Heart left ventricle (tissue), 16 donors: ENCODE data around the gene CHTF8. TPM values are rescaled to one million over a fixed set of nuclear protein-coding genes. Genes with fewer than 3 reads are reported as not detected.

Experiments used
- ATAC-seq, 4 donors: fragments of 200-7000 bp; cut with Tn5 transposase; one replicate each; pipeline ENCODE4 v1.9.1; 2020 to 2022; ENCODE audit warnings: moderate library complexity in 4 of 4, mild to moderate bottlenecking in 3 of 4, moderate number of reproducible peaks in 1 of 4
- DNase-seq, 5 donors: peaks; one replicate each; pipeline ENCODE4 v3.0.0-alpha.2; 2020
- H3K27ac ChIP-seq, 12 donors: fragments of 200-600 bp; sonication (generic) in 4 of 12; one replicate each; pipeline versions ENCODE4 v1.5.0 to v1.8.0; 2016 to 2022; ENCODE audit warnings: mild to moderate bottlenecking in 2 of 12
- H3K27me3 ChIP-seq, 9 donors: fragments of 200-600 bp; sonication (generic) in 2 of 9; one replicate each; pipeline versions ENCODE4 v1.5.1 to v1.8.0; 2016 to 2022; ENCODE audit warnings: mild to moderate bottlenecking in 3 of 9
- H3K36me3 ChIP-seq, 9 donors: fragments of 200-600 bp; sonication (generic) in 2 of 9; one replicate each; pipeline versions ENCODE4 v1.5.0 to v1.8.0; 2018 to 2022; ENCODE audit warnings: mild to moderate bottlenecking in 2 of 9
- H3K4me1 ChIP-seq, 12 donors: fragments of 200-600 bp; sonication (generic) in 4 of 12; one replicate each; pipeline versions ENCODE4 v1.5.0 to v1.8.0; 2016 to 2022; ENCODE audit warnings: mild to moderate bottlenecking in 3 of 12
- H3K4me3 ChIP-seq, 12 donors: fragments of 200-600 bp; sonication (generic) in 4 of 12; one replicate each; pipeline versions ENCODE4 v1.5.0 to v1.8.0; 2017 to 2022; ENCODE audit warnings: mild to moderate bottlenecking in 9 of 12, moderate library complexity in 4 of 12
- H3K9me3 ChIP-seq, 12 donors: fragments of 200-600 bp; sonication (generic) in 4 of 12; one replicate each; pipeline versions ENCODE4 v1.5.0 to v1.8.0; 2016 to 2022; ENCODE audit warnings: mild to moderate bottlenecking in 1 of 12
- POLR2A ChIP-seq, 2 donors: fragments of 450-650 bp; IDR thresholded peaks; one replicate each; pipeline ENCODE4 v1.6.1; 2017; ENCODE audit warnings: antibody characterized with exemption in 2 of 2, mild to moderate bottlenecking in 2 of 2, moderate library complexity in 2 of 2
- WGBS, 4 donors: extraction: QIAGEN DNeasy Blood & Tissue Kit in 2 of 4; methylation state at CpG; one replicate each; pipeline versions ENCODE4 v1.1.5 to v1.1.7; 2013 to 2018; 5-methylcytosine and 5-hydroxymethylcytosine counted together
- intact Hi-C, 10 donors: fragments of 100-400 bp; cut with DNase I; formaldehyde crosslinking; loops; one replicate each; pipeline versions ENCODE4 v1.11.1 to v1.14.2; 2022
- long read RNA-seq, 3 donors: library from polyadenylated mRNA; unstranded; transcript quantifications; one replicate each; pipeline ENCODE4 v2.0.0, GENCODE V29; 2020 to 2021
- polyA plus RNA-seq, 2 donors: library from polyadenylated mRNA; stranded (reverse); fragments of 200-250 nt; gene quantifications; one replicate each; pipeline ENCODE4 v1.2.3, GENCODE V29; 2013
- total RNA-seq, 9 donors: library from RNA; depleted of rRNA in 2 of 9; stranded (reverse); fragments of >200 nt in 2 of 9; fragmentation: NEBNext Ultra II Directional in 3 of 9; extraction: Animal tissue kit (Norgen Biotek cat#: 25700) in 3 of 9; gene quantifications; one replicate each; pipeline versions ENCODE4 v1.1.0 to v1.2.4, GENCODE V29; 2016 to 2023
- TF ChIP-seq, protein P1 (sequence below), 12 donors: fragments of 200-600 bp; sonication (generic) in 4 of 12; IDR thresholded peaks; one replicate each; pipeline versions ENCODE4 v1.5.0 to v1.8.0; 2018 to 2022; ENCODE audit warnings: antibody characterized with exemption in 12 of 12, mild to moderate bottlenecking in 5 of 12
- donor health status: ischemic (EF 13 %, LVEDD 7.1; RV severe dilation, severe dysfunction).
- donor health status: healthy with polysubstance abuse.
- donor health status: DM: no; HTN: yes; CAD: no.
- donor health status: DM: no; HTN: no; CAD: no.
- donor health status: ischemic (EF 25% LVEDD 6.9; RV normal size, moderate dysfunction).
- donor health status: ischemic (EF 25% LVEDD 5.7; RV mildly dilated, moderate dysfunction).
- donor health status: healthy.
- donor health status: DM: yes; HTN: yes; CAD: no.
- donor health status: ischemic (EF 35%, LVEDD 5.7; RV mildly dilated, moderate dysfunction).
- donor health status: nonischemic (EF 11% LVEDD 7.7; RV severe dilation, severe dysfunction).
- donor health status: DM: yes; HTN: yes; CAD: no.
- donor health status: PGD.
- donor health status: ischemic (EF 29% LVEDD 5.4; RV normal size, mild dysfunction).
- donor health status: nonischemic (EF 23%, LVEDD 6.1; RV moderate dilation, normal function).

Gene CHTF8
- total RNA-seq, result 10 to 100 TPM; 31.5 to 79.7 (median 57.2) TPM
- 10 to 100 TPM; 18.7 to 53.2 TPM for polyA plus RNA-seq
- long read RNA-seq, donor 1, transcript CHTF8-203 (4 exons, 2,903 nt), result major isoform, 10 of 21 reads
- long read RNA-seq, donor 1, transcript CHTF8-205 (3 exons, 856 nt), result minor isoform, 5 of 21 reads
- long read RNA-seq, donor 1, partial matches to known transcripts, result 0 of 21 reads
- long read RNA-seq, donor 1, other reads (novel, unspliced or antisense), result 1 of 21 reads
- long read RNA-seq, donor 2, transcript CHTF8-203 (4 exons, 2,903 nt), result major isoform, 37 of 82 reads
- long read RNA-seq, donor 2, transcript CHTF8-205 (3 exons, 856 nt), result minor isoform, 30 of 82 reads
- long read RNA-seq, donor 2, transcript CHTF8-209 (3 exons, 831 nt), result minor isoform, 5 of 82 reads
- long read RNA-seq, donor 2, partial matches to known transcripts, result 1 of 82 reads
- long read RNA-seq, donor 2, other reads (novel, unspliced or antisense), result 5 of 82 reads
- long read RNA-seq, donor 3, transcript CHTF8-203 (4 exons, 2,903 nt), result major isoform, 10 of 21 reads
- long read RNA-seq, donor 3, partial matches to known transcripts, result 1 of 21 reads
- long read RNA-seq, donor 3, other reads (novel, unspliced or antisense), result 1 of 21 reads

- ATAC-seq, result peak; percentile 90 to 96 (median 94)
- TF ChIP-seq POLR2A (IDR thresholded peaks at IDR 0.05), result peak; percentile 62 to 76
- TF ChIP-seq, protein P1, sequence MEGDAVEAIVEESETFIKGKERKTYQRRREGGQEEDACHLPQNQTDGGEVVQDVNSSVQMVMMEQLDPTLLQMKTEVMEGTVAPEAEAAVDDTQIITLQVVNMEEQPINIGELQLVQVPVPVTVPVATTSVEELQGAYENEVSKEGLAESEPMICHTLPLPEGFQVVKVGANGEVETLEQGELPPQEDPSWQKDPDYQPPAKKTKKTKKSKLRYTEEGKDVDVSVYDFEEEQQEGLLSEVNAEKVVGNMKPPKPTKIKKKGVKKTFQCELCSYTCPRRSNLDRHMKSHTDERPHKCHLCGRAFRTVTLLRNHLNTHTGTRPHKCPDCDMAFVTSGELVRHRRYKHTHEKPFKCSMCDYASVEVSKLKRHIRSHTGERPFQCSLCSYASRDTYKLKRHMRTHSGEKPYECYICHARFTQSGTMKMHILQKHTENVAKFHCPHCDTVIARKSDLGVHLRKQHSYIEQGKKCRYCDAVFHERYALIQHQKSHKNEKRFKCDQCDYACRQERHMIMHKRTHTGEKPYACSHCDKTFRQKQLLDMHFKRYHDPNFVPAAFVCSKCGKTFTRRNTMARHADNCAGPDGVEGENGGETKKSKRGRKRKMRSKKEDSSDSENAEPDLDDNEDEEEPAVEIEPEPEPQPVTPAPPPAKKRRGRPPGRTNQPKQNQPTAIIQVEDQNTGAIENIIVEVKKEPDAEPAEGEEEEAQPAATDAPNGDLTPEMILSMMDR (IDR thresholded peaks at IDR 0.05), result no peak
- peaks cover 0 to 26% (median 15%) of the 10 kb centered on the region in 9 donors for H3K36me3 ChIP-seq
Measured at GRCh38 chr16:69132424-69133252, at the start of gene CHTF8, which contains the start of gene UTP4. CHTF8 (minus strand) TSS chr16:69132588; CDS start chr16:69121458, 11,130 bp downstream. UTP4 (plus strand) TSS chr16:69132649; CDS start chr16:69133460, 811 bp downstream.

DNA sequence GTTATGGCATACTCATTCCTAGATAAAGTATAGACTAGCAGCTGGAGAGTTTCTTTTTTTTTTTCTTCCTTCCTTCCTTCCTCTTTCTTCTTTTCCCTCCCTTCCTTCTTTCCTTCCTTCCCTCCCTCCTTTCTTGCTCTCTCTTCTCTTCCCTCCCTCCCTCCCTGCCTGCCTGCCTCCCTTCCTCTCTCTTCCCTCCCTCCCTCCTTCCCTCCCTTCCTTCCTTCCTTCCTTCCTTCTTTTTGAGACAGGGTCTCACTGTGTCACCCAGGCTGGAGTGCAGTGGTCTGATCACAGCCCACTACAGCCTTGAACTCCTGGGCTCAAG lies 47.6 kb upstream of the CHTF8 start:
- Histone ChIP-seq H3K36me3 (no peaks in the 10 kb centered on the region), H3K9me3 (no peaks in the 10 kb centered on the region), H3K27ac (peak overlapping the region in 11 of 12 donors; percentile 4 to 82 (median 62)), H3K27me3 (no peaks in the 10 kb centered on the region), H3K4me1 (peaks cover 0 to 30% (median 17%) of the 10 kb centered on the region in 12 donors), H3K4me3 (no peak overlapping the region)
- intact Hi-C loops, result loop anchor here in 1 of 10 donors (10.0 kb wide), 1 partner anchor 75 kb away; no protein-coding TSS in a partner anchor
- TF ChIP-seq POLR2A (IDR thresholded peaks at IDR 0.05), result no peak
- TF ChIP-seq, protein P1 (IDR thresholded peaks at IDR 0.05), result no peak
- ATAC-seq, result peak in 1 of 4 donors; percentile 10
- DNase-seq, result no peak

More at GRCh38 chr16:69132424-69133252, at the start of gene CHTF8, which contains the start of gene UTP4:
- WGBS, 4 donors, result 1 to 2% (median 1%) methylated on average over 51 to 78 of the region's 78 CpGs
- H3K27ac ChIP-seq, result peak within 1 kb of the TSS; percentile 87 to 96 (median 92)
- H3K9me3 ChIP-seq, result no peaks in the 10 kb centered on the region
- intact Hi-C loops, result loop anchor here in 1 of 10 donors (10.0 kb wide), 1 partner anchor 598 kb away; the partner anchor contains the start of gene ZFP90
- H3K27me3 ChIP-seq, result no peaks in the 10 kb centered on the region
- peak within 1 kb of the TSS; percentile 77 to 99 (median 89) for H3K4me3 ChIP-seq
- DNase-seq, result peak; percentile 88 to 94 (median 90)
- peaks cover 0 to 36% (median 19%) of the 10 kb centered on the region in 12 donors for H3K4me1 ChIP-seq

GRCh38 chr16:69179328-69180010 lies 47.1 kb upstream of the CHTF8 start:
- no peaks in the 10 kb centered on the region for H3K27me3 ChIP-seq
- WGBS, 4 donors, result 22 to 35% (median 30%) methylated on average over 6 of the region's 6 CpGs
- TF ChIP-seq POLR2A (IDR thresholded peaks at IDR 0.05), result no peak
- TF ChIP-seq, protein P1 (IDR thresholded peaks at IDR 0.05), result no peak
- peaks cover 0 to 33% (median 17%) of the 10 kb centered on the region in 12 donors for H3K4me1 ChIP-seq
- intact Hi-C loops, result loop anchor here in 1 of 10 donors (10.0 kb wide), 1 partner anchor 75 kb away; no protein-coding TSS in a partner anchor
- peak; percentile 48 to 87 (median 82) for ATAC-seq
- H3K27ac ChIP-seq, result peak overlapping the region; percentile 4 to 82 (median 60)
- DNase-seq, result peak in 4 of 5 donors; percentile 70 to 81 (median 77)
- no peaks in the 10 kb centered on the region for H3K9me3 ChIP-seq
- no peak overlapping the region for H3K4me3 ChIP-seq
- H3K36me3 ChIP-seq, result no peaks in the 10 kb centered on the region
